Adrenal gland (tissue), 12 donors: Measurements from ENCODE around the gene EPHB1. TPM values are rescaled to one million over a fixed set of nuclear protein-coding genes. Genes with fewer than 3 reads are reported as not detected.

ENCODE experiments used
- DNase-seq, 7 donors: peaks; one replicate each; pipeline ENCODE4 v3.0.0-alpha.2; 2019 to 2020
- H3K27ac ChIP-seq, 5 donors: fragments of 200-600 bp; sonication (generic) in 4 of 5; 1 replicate in 3 of 5; 2 replicates in 2 of 5; pipeline versions ENCODE4 v1.5.1 to v1.8.0; 2016 to 2020; ENCODE audit warnings: mild to moderate bottlenecking in 1 of 5
- H3K27me3 ChIP-seq: fragments of 200-600 bp; 2 replicates; pipeline ENCODE4 v1.8.0; 2021
- H3K36me3 ChIP-seq, 2 donors: fragments of 200-600 bp; replicated peaks in 1 of 2; 1 replicate in 1 of 2; 2 replicates in 1 of 2; pipeline versions ENCODE4 v1.5.1 to v1.8.0; 2018 to 2022
- H3K4me1 ChIP-seq, 2 donors: fragments of 200-600 bp; replicated peaks in 1 of 2; 1 replicate in 1 of 2; 2 replicates in 1 of 2; pipeline versions ENCODE4 v1.5.1 to v1.8.0; 2018 to 2021
- H3K4me3 ChIP-seq, 4 donors: fragments of 200-600 bp; sonication (generic) in 3 of 4; one replicate each; pipeline ENCODE4 v1.5.1; 2016 to 2018
- H3K9me3 ChIP-seq, 3 donors: fragments of 200-600 bp; sonication (generic) in 1 of 3; replicated peaks in 1 of 3; 1 replicate in 2 of 3; 2 replicates in 1 of 3; pipeline versions ENCODE4 v1.5.1 to v1.8.0; 2016 to 2021
- CTCF ChIP-seq, 6 experiments: fragments of 450-650 bp in 4 of 6; fragments of 200-600 bp in 2 of 6; sonication (generic) in 1 of 6; IDR thresholded peaks; 1 replicate in 5 of 6; 2 replicates in 1 of 6; pipeline versions ENCODE4 v1.5.1 to v1.8.0; 2016 to 2021; ENCODE audit warnings: antibody characterized with exemption in 6 of 6, mild to moderate bottlenecking in 2 of 6, moderate library complexity in 1 of 6
- POLR2A ChIP-seq, 2 donors: fragments of 450-650 bp; IDR thresholded peaks; one replicate each; pipeline ENCODE4 v1.6.1; 2017; ENCODE audit warnings: antibody characterized with exemption in 2 of 2, mild to moderate bottlenecking in 2 of 2, moderate library complexity in 1 of 2
- WGBS, 4 donors: extraction: QIAGEN DNeasy Blood & Tissue Kit in 2 of 4; methylation state at CpG; one replicate each; pipeline versions ENCODE4 v1.1.5 to v1.1.7; 2013 to 2017; 5-methylcytosine and 5-hydroxymethylcytosine counted together
- intact Hi-C, 2 donors: fragments of 100-400 bp; cut with DNase I; formaldehyde crosslinking; loops; one replicate each; pipeline versions ENCODE4 v1.14.1 to v1.15.0; 2022 to 2023
- polyA plus RNA-seq, 3 donors: library from polyadenylated mRNA; stranded (reverse); fragments of 200-250 nt in 2 of 3; fragments of 350-450 nt in 1 of 3; fragmentation: Illumina TruSeq in 1 of 3; extraction: RNeasy Lipid Tissue Mini Kit (QIAGEN cat#74804) in 1 of 3; gene quantifications; one replicate each; pipeline ENCODE4 v1.2.3, GENCODE V29; 2013 to 2014
- total RNA-seq, 9 donors: library from RNA; depleted of rRNA in 4 of 9; stranded (reverse); fragments of >200 nt in 4 of 9; fragments of 120-200 nt in 1 of 9; fragmentation: NEBNext Ultra II Directional in 1 of 9; extraction: Animal tissue kit (Norgen Biotek cat#: 25700) in 1 of 9; gene quantifications; one replicate each; pipeline versions ENCODE4 v1.1.0 to v1.2.4, GENCODE V29; 2013 to 2023
- donor health status: healthy with polysubstance abuse.
- donor health status: Bipolar disorder and iron deficiency.
- donor health status: DM: yes; HTN: yes; CAD: no.
- donor health status: DM: no; HTN: no; CAD: no.
- donor health status: DM: no; HTN: no; CAD: no.
- donor health status: DM: yes; HTN: yes; CAD: no.

EPHB1 gene
- total and polyA plus RNA-seq, 12 donors = 0.10 to 3.4 (median 0.98) TPM

- TF ChIP-seq CTCF (IDR thresholded peaks at IDR 0.05) (no peak), POLR2A (IDR thresholded peaks at IDR 0.05) (no peak)
- Histone ChIP-seq H3K27ac (no peak overlapping the region), H3K27me3 (peaks cover 3% of the 10 kb centered on the region), H3K9me3 (no peaks in the 10 kb centered on the region), H3K4me1 (no peaks in the 10 kb centered on the region), H3K36me3 (no peaks in the 10 kb centered on the region), H3K4me3 (no peak overlapping the region)
- intact Hi-C loops = no loop called here
- WGBS, 4 donors = 0 to 46% (median 37%) methylated on average over 1 of the region's 1 CpG; no CpG with 5 or more reads in 1 of the 4 donors
- no peak for DNase-seq
Measured at GRCh38 chr3:135014566-135014965, 219.5 kb downstream of the EPHB1 start.

- DNase-seq = no peak
- H3K9me3 ChIP-seq = no peaks in the 10 kb centered on the region
- no peak for TF ChIP-seq CTCF (IDR thresholded peaks at IDR 0.05)
- no peak for TF ChIP-seq POLR2A (IDR thresholded peaks at IDR 0.05)
- intact Hi-C loops = no loop called here
- no peaks in the 10 kb centered on the region for H3K4me1 ChIP-seq
- no peak overlapping the region for H3K4me3 ChIP-seq
- 68 to 83% (median 81%) methylated on average over 9 of the region's 9 CpGs for WGBS, 4 donors
- no peak overlapping the region for H3K27ac ChIP-seq
- H3K27me3 ChIP-seq = peaks cover 3% of the 10 kb centered on the region
- no peaks in the 10 kb centered on the region for H3K36me3 ChIP-seq
Measured at GRCh38 chr3:135017003-135017893, 222.2 kb downstream of the EPHB1 start.

GRCh38 chr3:135018149-135018923, 223.3 kb downstream of the EPHB1 start:
- 74 to 84% (median 78%) methylated on average over 7 of the region's 7 CpGs for WGBS, 4 donors
- no peak for TF ChIP-seq POLR2A (IDR thresholded peaks at IDR 0.05)
- TF ChIP-seq CTCF (IDR thresholded peaks at IDR 0.05) = no peak
- no peaks in the 10 kb centered on the region for H3K9me3 ChIP-seq
- H3K27ac ChIP-seq = no peak overlapping the region
- H3K27me3 ChIP-seq = peaks cover 3% of the 10 kb centered on the region
- no peaks in the 10 kb centered on the region for H3K4me1 ChIP-seq
- no peak overlapping the region for H3K4me3 ChIP-seq
- H3K36me3 ChIP-seq = no peaks in the 10 kb centered on the region
- intact Hi-C loops = no loop called here
- no peak for DNase-seq

- Histone ChIP-seq H3K36me3 (no peaks in the 10 kb centered on the region), H3K27me3 (peaks cover 3% of the 10 kb centered on the region), H3K27ac (no peak overlapping the region), H3K4me3 (no peak overlapping the region), H3K9me3 (no peaks in the 10 kb centered on the region), H3K4me1 (no peaks in the 10 kb centered on the region)
- WGBS, 4 donors = 73 to 82% (median 76%) methylated on average over 3 of the region's 3 CpGs
- TF ChIP-seq CTCF (IDR thresholded peaks at IDR 0.05) = no peak
- no peak for TF ChIP-seq POLR2A (IDR thresholded peaks at IDR 0.05)
- no peak for DNase-seq
- intact Hi-C loops = no loop called here
Measured at GRCh38 chr3:135020181-135020580, 225.1 kb downstream of the EPHB1 start.
